Endothelial cell of umbilical vein (primary cell): Measurements from ENCODE around the gene RPL5. TPM values are rescaled to one million over a fixed set of nuclear protein-coding genes. Genes with fewer than 3 reads are reported as not detected.

Experiments
- BruUV-seq: library from RNA; stranded (reverse); fragments of 400-500 nt; replicated peaks from 2 replicates; lab custom pipeline; 2021; lab: Mats Ljungman, UMichigan
- CTCF ChIA-PET: fragments of 300-600, 350-600 bp; sonication (Branson Sonifier 250); formaldehyde crosslinking; loops from one replicate; lab custom pipeline; 2021; ENCODE audit warnings: antibody characterized with exemption, inconsistent platforms; lab: Charles Lee
- POLR2A ChIA-PET: fragments of 300-600, 350-600 bp; sonication (Branson Sonifier 250); formaldehyde crosslinking; loops from one replicate; lab custom pipeline; 2021; ENCODE audit warnings: antibody characterized with exemption, inconsistent platforms; lab: Charles Lee
- DNase-seq: peaks from one replicate; pipeline ENCODE4 v3.0.0-alpha.2; 2011; ENCODE audit warnings: low read depth, low spot score
- FAIRE-seq: peaks from 2 replicates; lab custom pipeline; 2011; peaks lifted over from hg19 to GRCh38; lab: Jason Lieb, UNC
- H2AFZ ChIP-seq: 2 replicates; pipeline ENCODE4 v1.6.0; 2012; ENCODE audit warnings: low read depth, low read length, control low read depth, inconsistent platforms
- H3K27ac ChIP-seq: 2 replicates; pipeline ENCODE4 v1.5.1; 2011; ENCODE audit warnings: low read depth, mild to moderate bottlenecking, control low read depth, low read length, moderate library complexity; ENCODE audit not compliant: insufficient read depth
- H3K27me3 ChIP-seq, 2 experiments: 2 replicates each; pipeline versions ENCODE4 v1.6.0 to v1.6.1; 2011; ENCODE audit warnings: low read length in 2 of 2, mixed read lengths in 1 of 2; ENCODE audit not compliant: control insufficient read depth in 2 of 2, insufficient read depth in 2 of 2
- H3K36me3 ChIP-seq, 2 experiments: 2 replicates in 1 of 2; 3 replicates in 1 of 2; pipeline ENCODE4 v1.5.1; 2011; ENCODE audit warnings: low read length in 2 of 2, mild to moderate bottlenecking in 1 of 2, moderate library complexity in 1 of 2; ENCODE audit not compliant: control insufficient read depth in 2 of 2, insufficient read depth in 2 of 2; ENCODE audit errors: extremely low read depth in 1 of 2
- H3K4me1 ChIP-seq: 3 replicates; pipeline ENCODE4 v1.5.1; 2011; ENCODE audit warnings: mild to moderate bottlenecking, low read length; ENCODE audit not compliant: control insufficient read depth, insufficient read depth; ENCODE audit errors: extremely low read depth
- H3K4me2 ChIP-seq: 2 replicates; pipeline ENCODE4 v1.6.1; 2011; ENCODE audit warnings: low read length, control low read depth, mixed read lengths; ENCODE audit not compliant: insufficient read depth
- H3K4me3 ChIP-seq, 3 experiments: fragments of 200-600 bp in 1 of 3; sonication (generic), shearing (Covaris generic) in 1 of 3; replicated peaks in 1 of 3; 2 replicates each; pipeline ENCODE4 v1.5.1; 2011 to 2016; ENCODE audit warnings: control low read depth in 3 of 3, low read length in 3 of 3, mild to moderate bottlenecking in 2 of 3, inconsistent platforms in 1 of 3, low read depth in 1 of 3, moderate library complexity in 1 of 3; ENCODE audit not compliant: insufficient read depth in 1 of 3
- H3K79me2 ChIP-seq: 2 replicates; pipeline ENCODE4 v1.6.0; 2012; ENCODE audit warnings: low read length, inconsistent platforms; ENCODE audit not compliant: control insufficient read depth, insufficient read depth
- H3K9ac ChIP-seq: replicated peaks from 2 replicates; pipeline ENCODE3; 2011; ENCODE audit warnings: low read length, control low read depth; ENCODE audit not compliant: insufficient read depth; ENCODE audit errors: extremely low read depth
- H3K9me1 ChIP-seq: replicated peaks from 3 replicates; pipeline ENCODE4 v1.6.0; 2011; ENCODE audit warnings: mild to moderate bottlenecking, low read length; ENCODE audit not compliant: control insufficient read depth, insufficient read depth; ENCODE audit errors: extremely low read depth
- H3K9me3 ChIP-seq: replicated peaks from 2 replicates; pipeline ENCODE4 v1.5.1; 2012; ENCODE audit warnings: low read length, inconsistent platforms; ENCODE audit not compliant: control insufficient read depth, insufficient read depth
- H4K20me1 ChIP-seq: replicated peaks from 2 replicates; pipeline ENCODE3; 2011; ENCODE audit warnings: mild to moderate bottlenecking, low read length; ENCODE audit not compliant: control insufficient read depth, insufficient read depth; ENCODE audit errors: extremely low read depth
- EZH2 ChIP-seq: IDR thresholded peaks from 2 replicates; pipeline ENCODE4 v1.6.1; 2012; ENCODE audit warnings: borderline replicate concordance, low read depth, mild to moderate bottlenecking, moderate library complexity, low read length, inconsistent platforms; ENCODE audit not compliant: severe bottlenecking
- FOS ChIP-seq: IDR thresholded peaks from 2 replicates; pipeline ENCODE4 v1.6.1; 2011; ENCODE audit warnings: mild to moderate bottlenecking, low read length, moderate library complexity, borderline replicate concordance; ENCODE audit not compliant: insufficient read depth
- GATA2 ChIP-seq: IDR thresholded peaks from 2 replicates; pipeline ENCODE4 v1.7.0; 2011; ENCODE audit warnings: low read depth, mild to moderate bottlenecking, moderate library complexity, mixed read lengths, low read length; ENCODE audit not compliant: insufficient read length, insufficient read depth
- JUN ChIP-seq: IDR thresholded peaks from 2 replicates; pipeline ENCODE4 v1.6.1; 2011; ENCODE audit warnings: borderline replicate concordance, low read depth; ENCODE audit not compliant: insufficient read length, insufficient read depth
- MAX ChIP-seq: IDR thresholded peaks from 2 replicates; pipeline ENCODE4 v1.6.1; 2011; ENCODE audit not compliant: insufficient read depth, insufficient read length
- MYC ChIP-seq: IDR thresholded peaks from one replicate; pipeline ENCODE4 v1.6.1; 2011; ENCODE audit warnings: mild to moderate bottlenecking, low read depth, low read length
- POLR2A ChIP-seq: IDR thresholded peaks from 2 replicates; pipeline ENCODE4 v1.6.1; 2012; ENCODE audit warnings: low read depth, mild to moderate bottlenecking, control low read depth, low read length
- POLR2AphosphoS5 ChIP-seq: IDR thresholded peaks from 2 replicates; pipeline ENCODE4 v1.6.1; 2012; ENCODE audit warnings: low read depth, mild to moderate bottlenecking, control low read depth, low read length, moderate library complexity; ENCODE audit not compliant: insufficient read depth
- dilution Hi-C: fragments of 300-500 bp; cut with MboI; formaldehyde crosslinking; loops from one replicate; pipeline ENCODE4 v1.15.0; 2019; ENCODE audit warnings: low sequenced_read_pairs; ENCODE audit not compliant: extremely low pct_ligation_motif_present
- intact Hi-C: fragments of 100-400 bp; cut with micrococcal nuclease; formaldehyde crosslinking; loops from one replicate; pipeline ENCODE4 v1.10.0; 2022
- polyA plus RNA-seq, 4 experiments: library from polyadenylated mRNA; depleted of rRNA in 3 of 4; stranded (reverse) in 3 of 4; unstranded in 1 of 4; fragments of >200 nt; gene quantifications; 2 replicates each; pipeline versions ENCODE4 v1.2.1 to v1.2.3, GENCODE V29; 2011 to 2012; ENCODE audit warnings: missing spikeins in 1 of 4
- total RNA-seq: library from RNA; stranded (reverse); gene quantifications from 2 replicates; pipeline ENCODE4 v1.2.3, GENCODE V29; 2021
- TF ChIP-seq, protein P1 (sequence below), 2 donors: IDR thresholded peaks; 1 replicate in 1 of 2; 2 replicates in 1 of 2; pipeline ENCODE4 v1.5.1; 2011; ENCODE audit warnings: low read length in 2 of 2, mild to moderate bottlenecking in 2 of 2, moderate library complexity in 2 of 2, control low read depth in 1 of 2, inconsistent platforms in 1 of 2, low read depth in 1 of 2; ENCODE audit not compliant: insufficient read depth in 1 of 2; ENCODE audit errors: extremely low read depth in 1 of 2

Gene RPL5
- total and polyA plus RNA-seq, 2 donors (not counting 3 experiments of a cell fraction or from before 2014, with no cell fraction given), result 1,109 to 1,237 TPM

- ChIA-PET POLR2A (no interaction called here), CTCF (no interaction called here)
- no peaks in the 10 kb centered on the region for H3K9me3 ChIP-seq
- no peaks in the 10 kb centered on the region for H3K27me3 ChIP-seq
- no peak overlapping the region for H2AFZ ChIP-seq
- H4K20me1 ChIP-seq, result peaks cover 7% of the 10 kb centered on the region
- H3K4me1 ChIP-seq, result no peaks in the 10 kb centered on the region
- no peak overlapping the region for H3K4me3 ChIP-seq
- no peaks in the 10 kb centered on the region for H3K9me1 ChIP-seq
- DNase-seq, result no peak
- intact Hi-C loops (no loop called here), dilution Hi-C loops (no loop called here)
- FAIRE-seq, result no peak
- peaks cover 17 to 33% of the 10 kb centered on the region in 2 experiments for H3K36me3 ChIP-seq
- TF ChIP-seq MYC, result no peak
- TF ChIP-seq, protein P1, sequence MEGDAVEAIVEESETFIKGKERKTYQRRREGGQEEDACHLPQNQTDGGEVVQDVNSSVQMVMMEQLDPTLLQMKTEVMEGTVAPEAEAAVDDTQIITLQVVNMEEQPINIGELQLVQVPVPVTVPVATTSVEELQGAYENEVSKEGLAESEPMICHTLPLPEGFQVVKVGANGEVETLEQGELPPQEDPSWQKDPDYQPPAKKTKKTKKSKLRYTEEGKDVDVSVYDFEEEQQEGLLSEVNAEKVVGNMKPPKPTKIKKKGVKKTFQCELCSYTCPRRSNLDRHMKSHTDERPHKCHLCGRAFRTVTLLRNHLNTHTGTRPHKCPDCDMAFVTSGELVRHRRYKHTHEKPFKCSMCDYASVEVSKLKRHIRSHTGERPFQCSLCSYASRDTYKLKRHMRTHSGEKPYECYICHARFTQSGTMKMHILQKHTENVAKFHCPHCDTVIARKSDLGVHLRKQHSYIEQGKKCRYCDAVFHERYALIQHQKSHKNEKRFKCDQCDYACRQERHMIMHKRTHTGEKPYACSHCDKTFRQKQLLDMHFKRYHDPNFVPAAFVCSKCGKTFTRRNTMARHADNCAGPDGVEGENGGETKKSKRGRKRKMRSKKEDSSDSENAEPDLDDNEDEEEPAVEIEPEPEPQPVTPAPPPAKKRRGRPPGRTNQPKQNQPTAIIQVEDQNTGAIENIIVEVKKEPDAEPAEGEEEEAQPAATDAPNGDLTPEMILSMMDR (IDR thresholded peaks at IDR 0.05; ENCODE audit: extremely low read depth in 1 of 2, insufficient read depth in 1 of 2, low read depth in 1 of 2, low read length in 2 of 2), result no peak
- TF ChIP-seq MAX, result no peak
- TF ChIP-seq EZH2, result no peak
- TF ChIP-seq JUN, result no peak
- TF ChIP-seq POLR2A, result no peak
- no peak for TF ChIP-seq POLR2AphosphoS5
- no peak for TF ChIP-seq GATA2
- no peak for TF ChIP-seq FOS
- no peak overlapping the region for H3K9ac ChIP-seq
- no TSS peak for BruUV-seq
- no peak overlapping the region for H3K27ac ChIP-seq
- peaks cover 13% of the 10 kb centered on the region for H3K79me2 ChIP-seq
- H3K4me2 ChIP-seq, result no peak overlapping the region
These were observed 12.6 kb downstream of the RPL5 start for GRCh38 chr1:92844439-92844838.
